GM12873 (cell line): Measurements from ENCODE around the gene TULP3.

ENCODE experiments used
- TF ChIP-seq, protein P1 (sequence below): IDR thresholded peaks from 2 replicates; pipeline ENCODE4 v1.5.1; 2012; ENCODE audit warnings: low read depth, mild to moderate bottlenecking, moderate library complexity, low read length, control low read depth; ENCODE audit not compliant: insufficient read depth; ENCODE audit errors: missing control alignments

Gene TULP3

DNA sequence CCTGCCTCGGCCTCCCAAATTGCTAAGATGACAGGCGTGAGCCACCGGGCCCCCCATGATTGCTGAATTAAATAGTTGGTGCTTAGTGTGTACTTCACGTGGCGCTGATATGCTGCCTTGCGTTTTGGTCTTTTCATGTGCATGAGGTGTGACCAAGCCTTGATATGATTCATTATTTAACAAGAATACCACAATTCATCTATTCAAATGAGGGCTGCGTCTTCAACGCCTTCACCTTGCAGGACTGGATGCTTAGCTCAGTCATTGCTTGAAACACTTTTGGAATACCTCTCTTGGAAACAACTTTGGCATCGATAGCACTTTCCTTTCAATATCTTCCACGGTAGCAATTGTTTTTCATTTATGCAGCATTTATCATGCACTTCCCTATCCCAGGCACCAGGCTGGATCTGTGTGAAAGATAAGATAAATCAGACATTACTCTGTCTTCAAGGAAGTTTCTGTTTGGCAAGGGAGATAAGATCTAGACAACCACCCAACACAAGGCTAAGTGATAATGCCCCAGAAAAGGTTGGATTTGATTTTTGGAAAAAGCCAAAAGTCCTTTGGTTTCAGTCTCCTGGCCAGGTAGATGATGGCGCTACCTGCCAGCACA, 67.2 kb downstream of the TULP3 start:
- TF ChIP-seq, protein P1, sequence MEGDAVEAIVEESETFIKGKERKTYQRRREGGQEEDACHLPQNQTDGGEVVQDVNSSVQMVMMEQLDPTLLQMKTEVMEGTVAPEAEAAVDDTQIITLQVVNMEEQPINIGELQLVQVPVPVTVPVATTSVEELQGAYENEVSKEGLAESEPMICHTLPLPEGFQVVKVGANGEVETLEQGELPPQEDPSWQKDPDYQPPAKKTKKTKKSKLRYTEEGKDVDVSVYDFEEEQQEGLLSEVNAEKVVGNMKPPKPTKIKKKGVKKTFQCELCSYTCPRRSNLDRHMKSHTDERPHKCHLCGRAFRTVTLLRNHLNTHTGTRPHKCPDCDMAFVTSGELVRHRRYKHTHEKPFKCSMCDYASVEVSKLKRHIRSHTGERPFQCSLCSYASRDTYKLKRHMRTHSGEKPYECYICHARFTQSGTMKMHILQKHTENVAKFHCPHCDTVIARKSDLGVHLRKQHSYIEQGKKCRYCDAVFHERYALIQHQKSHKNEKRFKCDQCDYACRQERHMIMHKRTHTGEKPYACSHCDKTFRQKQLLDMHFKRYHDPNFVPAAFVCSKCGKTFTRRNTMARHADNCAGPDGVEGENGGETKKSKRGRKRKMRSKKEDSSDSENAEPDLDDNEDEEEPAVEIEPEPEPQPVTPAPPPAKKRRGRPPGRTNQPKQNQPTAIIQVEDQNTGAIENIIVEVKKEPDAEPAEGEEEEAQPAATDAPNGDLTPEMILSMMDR, result no peak

DNA sequence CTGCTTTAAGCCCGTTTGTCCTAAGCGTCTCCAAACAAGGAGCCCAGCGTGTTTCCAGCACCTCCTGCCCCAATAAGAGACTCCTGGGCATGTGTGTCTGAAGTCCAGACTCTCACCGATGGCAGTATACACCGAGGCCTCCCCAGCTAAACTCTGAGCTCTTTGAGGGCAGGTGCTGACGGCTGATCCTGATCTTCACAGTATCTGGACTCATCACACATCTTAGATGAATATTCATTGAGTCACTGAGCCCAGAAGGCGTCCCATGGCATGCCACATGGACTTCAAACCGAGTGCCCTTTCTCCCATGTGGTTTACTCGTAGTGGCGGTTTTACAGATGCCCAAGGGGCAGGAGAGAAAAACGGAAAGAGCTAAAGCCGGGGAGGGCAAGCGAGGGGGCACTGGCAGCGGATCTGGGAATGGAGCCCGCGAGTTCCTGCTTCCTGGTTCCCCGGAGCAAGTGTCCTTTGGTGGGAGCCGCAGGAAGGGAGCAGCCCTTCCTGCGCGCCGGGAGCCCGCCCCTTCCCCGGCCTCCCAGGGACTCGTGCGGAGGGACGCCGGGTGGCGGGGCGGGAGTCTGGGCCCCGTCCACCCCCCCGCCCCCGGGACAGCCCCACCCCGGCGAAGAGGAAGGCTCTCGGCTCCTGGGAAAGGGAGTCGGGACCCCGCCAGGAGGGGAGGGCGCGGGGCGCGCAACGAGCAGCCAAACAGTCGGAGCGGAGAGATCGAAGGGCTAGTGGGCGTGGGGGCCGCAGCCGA, 67.9 kb downstream of the TULP3 start:
- TF ChIP-seq, protein P1, result no peak

DNA sequence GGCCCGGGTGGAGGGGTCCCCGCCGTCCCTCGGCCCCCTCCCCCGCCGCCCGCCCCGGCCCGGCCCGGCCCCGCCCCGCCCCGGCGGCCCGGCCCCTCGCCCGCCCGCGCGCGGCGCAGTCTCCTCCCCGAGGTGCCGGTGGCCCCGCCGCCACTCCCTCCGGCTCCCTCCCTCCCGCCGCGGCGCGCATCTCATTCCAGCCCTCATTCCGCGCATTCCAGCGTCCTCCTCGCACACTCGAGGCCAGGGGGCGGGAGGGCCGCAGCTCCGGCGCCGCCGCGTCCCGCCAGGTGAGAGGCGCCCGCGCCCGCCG, 68.5 kb downstream of the TULP3 start, which contains the start of gene TEAD4:
Gene TEAD4 (plus strand): TSS at position 206 of the 313 bp plus-strand sequence.
- TF ChIP-seq, protein P1, result no peak

DNA sequence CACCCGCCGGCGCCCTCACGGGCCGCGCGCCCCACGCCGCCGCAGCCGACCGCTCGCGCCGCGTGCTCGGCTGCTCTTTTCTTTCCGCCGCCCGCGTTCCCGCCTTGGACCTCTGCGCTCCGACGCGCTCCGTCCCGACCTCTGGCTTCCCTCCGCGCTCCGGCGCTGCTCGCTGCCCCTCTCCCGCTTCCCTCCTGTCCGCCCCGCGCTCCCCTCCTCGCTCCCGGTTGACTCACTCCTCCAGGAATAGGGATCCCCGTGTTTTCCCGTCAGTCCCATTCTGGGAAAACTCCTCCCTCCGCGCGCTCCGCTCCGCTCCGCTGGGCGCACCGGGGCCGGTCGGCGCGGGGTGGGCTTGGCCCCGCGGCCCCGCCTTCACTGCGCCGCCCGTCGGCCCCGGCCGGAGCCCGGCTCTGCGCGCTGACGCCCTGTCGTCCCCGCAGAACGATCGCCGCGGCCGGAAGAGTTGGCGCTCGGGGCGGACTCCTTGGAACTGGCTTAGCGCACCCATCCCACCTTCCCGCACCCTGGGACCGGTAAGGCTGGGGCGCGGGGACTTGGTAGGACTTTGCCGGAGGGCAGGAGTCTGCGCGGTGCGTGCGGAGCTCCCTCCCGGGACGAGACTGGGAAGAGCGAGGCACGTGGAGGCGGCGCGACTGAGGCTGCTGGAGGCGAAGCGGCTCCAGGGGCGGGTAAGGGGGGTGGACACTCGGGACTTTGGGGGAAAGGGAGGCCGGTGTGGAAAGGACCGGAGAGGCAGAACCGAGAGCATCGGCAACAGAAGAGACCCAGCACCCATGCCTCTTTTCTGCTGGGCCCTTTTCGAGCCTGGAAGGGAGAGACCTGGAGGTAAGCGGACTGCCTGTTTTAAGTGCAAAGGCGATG, 69.1 kb downstream of the TULP3 start:
- TF ChIP-seq, protein P1, result no peak

DNA sequence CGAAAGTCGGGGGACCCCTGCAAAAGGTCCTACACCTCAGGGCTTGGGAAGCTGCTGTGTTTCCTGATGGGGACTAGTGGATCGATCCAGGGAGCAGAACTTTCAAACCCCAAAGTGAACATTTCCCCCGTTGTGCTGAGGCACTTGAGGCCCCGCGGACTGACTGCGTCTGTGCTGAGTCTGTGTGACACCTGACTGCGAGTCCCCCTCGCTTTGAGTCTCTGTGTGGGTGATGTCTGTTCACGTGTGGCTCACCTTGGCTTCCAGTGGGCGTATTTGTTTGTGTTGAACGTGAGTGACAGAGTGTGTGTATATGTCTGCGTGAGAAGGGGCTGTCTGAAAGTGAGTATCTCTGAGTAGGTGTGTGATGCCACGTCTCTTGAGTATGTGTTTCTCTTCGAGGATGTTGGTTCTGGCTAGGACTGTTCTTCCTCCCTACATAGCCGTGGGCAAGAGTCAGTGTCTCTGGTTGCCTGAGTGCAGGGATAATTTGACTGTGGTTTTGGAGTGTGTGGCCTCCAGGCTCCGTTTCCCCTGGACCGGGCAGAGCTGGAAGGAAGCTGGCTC, 69.8 kb downstream of the TULP3 start:
- TF ChIP-seq, protein P1, result no peak

DNA sequence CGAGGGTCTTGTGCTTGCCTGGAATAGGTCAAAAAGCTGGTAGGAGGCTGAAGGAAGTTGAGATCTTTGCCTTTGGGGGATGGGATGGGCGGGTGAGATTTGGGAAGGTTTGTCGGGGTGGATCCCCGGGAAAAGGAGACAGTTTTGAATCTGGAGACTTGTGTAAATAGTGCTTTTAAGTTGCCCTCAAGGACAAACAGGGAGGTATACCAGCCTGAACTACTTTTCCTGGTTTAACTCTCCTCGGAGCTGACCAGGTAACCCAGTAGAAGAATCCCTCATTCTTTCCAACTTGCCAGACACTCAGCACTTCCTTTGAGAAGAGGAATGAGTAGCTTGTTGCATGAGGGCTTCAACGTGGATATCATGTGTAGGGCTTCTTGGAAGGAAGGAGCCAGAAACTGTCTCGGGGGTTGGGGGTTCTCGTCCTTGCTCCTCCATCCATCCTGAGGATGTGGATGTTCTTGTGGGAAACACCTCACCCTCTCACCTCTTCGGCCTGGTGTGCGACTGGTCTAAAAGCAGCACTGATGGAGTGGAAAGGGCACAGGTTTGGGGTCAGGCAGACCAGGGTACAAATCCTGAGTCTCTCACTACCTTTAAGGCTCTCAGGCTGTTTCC, 70.4 kb downstream of the TULP3 start:
- TF ChIP-seq, protein P1, result no peak
